Coronary artery (tissue), 2 donors: ENCODE measurements around the gene CAND1.
"Not testable (repeated sequence)": the region's sequence is repeated elsewhere in the genome, so short reads cannot be mapped to it uniquely, and the experiment has no call there.

Source experiments
- DNase-seq: peaks from one replicate; pipeline ENCODE4 v3.0.0-alpha.2; 2017; ENCODE audit warnings: low spot score
- H3K27ac ChIP-seq, 2 donors: fragments of 200-600 bp; sonication (generic); one replicate each; pipeline ENCODE4 v1.5.1; 2016 to 2019
- H3K4me3 ChIP-seq: fragments of 200-600 bp; sonication (generic); 2 replicates; pipeline ENCODE4 v1.5.1; 2016; ENCODE audit warnings: mild to moderate bottlenecking, moderate library complexity
- CTCF ChIP-seq: fragments of 200-600 bp; sonication (generic); IDR thresholded peaks from one replicate; pipeline ENCODE4 v1.5.1; 2019; ENCODE audit warnings: antibody characterized with exemption

Gene CAND1

DNA sequence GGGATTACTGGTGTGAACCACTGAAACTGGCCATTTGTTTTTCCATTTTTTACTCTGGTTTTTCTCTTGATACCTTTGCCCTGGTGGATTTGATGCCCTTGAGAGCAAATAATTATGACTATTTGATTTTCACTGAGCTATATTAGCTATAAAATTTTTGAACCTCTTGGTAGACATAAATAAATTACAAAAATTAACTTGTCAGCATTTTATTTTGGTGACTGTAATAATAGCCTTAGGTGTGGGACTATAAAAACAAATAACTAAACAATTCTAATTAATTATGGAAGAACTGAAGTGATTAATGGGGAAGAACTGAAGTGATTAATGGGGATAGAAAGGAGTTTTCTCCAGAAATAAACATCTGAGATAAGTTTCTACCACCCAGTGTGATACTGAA, 62.7 kb downstream of the CAND1 start:
- Histone ChIP-seq H3K27ac (no peak overlapping the region), H3K4me3 (no peak overlapping the region)
- no peak for TF ChIP-seq CTCF
- DNase-seq, result no peak

DNA sequence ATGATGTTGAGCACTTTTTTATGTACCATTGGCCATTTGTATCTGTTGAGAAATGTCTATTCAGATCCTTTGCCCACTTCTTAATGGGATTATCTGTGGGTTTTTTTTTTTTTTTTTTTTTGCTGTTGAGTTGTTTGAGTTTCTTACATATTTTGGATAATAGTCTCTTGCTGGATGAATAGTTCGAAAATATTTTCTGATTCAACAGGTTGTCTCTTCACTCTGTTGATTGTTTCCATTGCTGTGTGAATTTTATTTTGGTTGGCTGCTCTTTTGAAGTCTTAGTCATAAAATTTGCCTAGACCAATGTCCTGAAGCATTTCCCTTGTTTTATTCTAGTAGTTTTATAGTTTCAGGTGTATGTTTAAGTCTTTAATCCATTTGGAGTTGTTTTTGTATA, 64.5 kb downstream of the CAND1 start:
- Histone ChIP-seq H3K4me3 (no peak overlapping the region), H3K27ac (no peak overlapping the region)
- no peak for DNase-seq
- TF ChIP-seq CTCF, result no peak

- no peak for DNase-seq
- H3K4me3 ChIP-seq, result no peak overlapping the region
- no peak for TF ChIP-seq CTCF
- no peak overlapping the region for H3K27ac ChIP-seq
These were observed 69.3 kb downstream of the CAND1 start for GRCh38 chr12:67338426-67338825.

- DNase-seq, result no peak
- no peak for TF ChIP-seq CTCF
- no peak overlapping the region for H3K4me3 ChIP-seq
- H3K27ac ChIP-seq, result no peak overlapping the region
These were observed 70.4 kb downstream of the CAND1 start for GRCh38 chr12:67339530-67339929.

DNA sequence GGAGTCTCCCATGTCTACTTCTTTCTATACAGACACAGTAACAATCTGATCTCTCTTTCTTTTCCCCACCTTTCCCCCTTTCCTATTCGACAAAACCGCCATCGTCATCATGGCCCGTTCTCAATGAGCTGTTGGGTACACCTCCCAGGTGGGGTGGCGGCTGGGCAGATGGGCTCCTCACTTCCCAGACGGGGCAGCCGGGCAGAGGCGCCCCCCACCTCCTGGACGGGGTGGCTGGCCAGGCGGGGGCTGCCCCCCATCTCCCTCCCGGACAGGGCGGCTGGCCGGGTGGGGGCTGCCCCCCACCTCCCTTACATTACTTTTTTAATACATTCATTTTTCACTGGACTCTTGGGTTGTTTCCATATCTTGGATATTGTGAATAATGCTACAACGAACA, 71.9 kb downstream of the CAND1 start:
- DNase-seq, H3K27ac ChIP-seq, H3K4me3 ChIP-seq: not testable (repeated sequence)

- Histone ChIP-seq H3K27ac (no peak overlapping the region), H3K4me3 (no peak overlapping the region)
- DNase-seq, result no peak
- TF ChIP-seq CTCF, result no peak
These were observed 76.0 kb downstream of the CAND1 start for GRCh38 chr12:67344979-67345710.

- no peak for TF ChIP-seq CTCF
- Histone ChIP-seq H3K27ac (no peak overlapping the region), H3K4me3 (no peak overlapping the region)
- no peak for DNase-seq
These were observed 79.5 kb downstream of the CAND1 start for GRCh38 chr12:67348683-67349082.
